Measurements from ENCODE around the gene CCDC43. TPM values are rescaled to one million over a fixed set of nuclear protein-coding genes. Genes with fewer than 3 reads are reported as not detected.
A peak's percentile ranks its signal among the peaks of the same experiment; 100 is the strongest.

Gene CCDC43
- 31.3 and 46.5 TPM in 2 replicates for total RNA-seq (ENCODE audit: low replicate concordance)

- no peaks in the 10 kb centered on the region for H3K36me3 Mint-ChIP-seq
- Histone ChIP-seq H3K36me3 (no peaks in the 10 kb centered on the region), H3K27me3 (no peaks in the 10 kb centered on the region), H2AFZ (replicated peaks) (peak within 1 kb of the TSS; percentile 84), H3K4me2 (peak within 1 kb of the TSS; percentile 96), H3K79me2 (ENCODE audit: low read depth) (peaks cover 36% of the 10 kb centered on the region), H3F3A (ENCODE audit: low read depth) (peaks cover 18% of the 10 kb centered on the region), H3K4me3 (peak within 1 kb of the TSS; percentile 95), H3K9ac (peak within 1 kb of the TSS; percentile 96), H3K9me3 (ENCODE audit: low read depth) (no peaks in the 10 kb centered on the region), H3K27ac (peak within 1 kb of the TSS; percentile 70), H4K20me1 (ENCODE audit: low read depth) (peaks cover 3% of the 10 kb centered on the region), H3K4me1 (peaks cover 6% of the 10 kb centered on the region)
- no peaks in the 10 kb centered on the region for H3K9me3 Mint-ChIP-seq
- TF ChIP-seq CTCF (IDR thresholded peaks at IDR 0.05) (no peak), EZH2phosphoT487 (IDR thresholded peaks at IDR 0.05) (no peak), EZH2 (IDR thresholded peaks at IDR 0.05) (no peak)
- H3K4me1 Mint-ChIP-seq, result peaks cover 12% of the 10 kb centered on the region
- peak; percentile 97 for DNase-seq (ENCODE audit: low spot score)
- peak within 1 kb of the TSS; percentile 93 for H3K27ac Mint-ChIP-seq
- H3K27me3 Mint-ChIP-seq (ENCODE audit: insufficient read depth, low read depth), result no peaks in the 10 kb centered on the region
- peak within 1 kb of the TSS; percentile 98 for H3K4me3 Mint-ChIP-seq
These were observed at the start of gene CCDC43 for GRCh38 chr17:44689477-44690217. TSS of gene CCDC43 (minus strand) at chr17:44689776. CDS start at chr17:44689753, 23 bp downstream.

GRCh38 chr17:44738214-44738906 is 48.8 kb upstream of the CCDC43 start:
- no peaks in the 10 kb centered on the region for H3K27me3 ChIP-seq
- H3K4me1 ChIP-seq, result no peaks in the 10 kb centered on the region
- Mint-ChIP-seq H3K27me3 (ENCODE audit: insufficient read depth, low read depth) (peaks cover 2% of the 10 kb centered on the region), H3K36me3 (peaks cover 18% of the 10 kb centered on the region), H3K27ac (no peak overlapping the region), H3K4me3 (no peak overlapping the region), H3K4me1 (no peaks in the 10 kb centered on the region), H3K9me3 (no peaks in the 10 kb centered on the region)
- DNase-seq (ENCODE audit: low spot score), result no peak
- peaks cover 4% of the 10 kb centered on the region for H3F3A ChIP-seq (ENCODE audit: low read depth)
- no peak overlapping the region for H3K4me2 ChIP-seq
- TF ChIP-seq EZH2phosphoT487 (IDR thresholded peaks at IDR 0.05) (no peak), CTCF (IDR thresholded peaks at IDR 0.05) (no peak)
- H2AFZ ChIP-seq (replicated peaks), result no peak overlapping the region
- no peaks in the 10 kb centered on the region for H3K9me3 ChIP-seq (ENCODE audit: low read depth)
- no peaks in the 10 kb centered on the region for H4K20me1 ChIP-seq (ENCODE audit: low read depth)
- no peaks in the 10 kb centered on the region for H3K79me2 ChIP-seq (ENCODE audit: low read depth)
- no peak overlapping the region for H3K27ac ChIP-seq
- no peak overlapping the region for H3K4me3 ChIP-seq
- no peak overlapping the region for H3K9ac ChIP-seq
- H3K36me3 ChIP-seq, result no peaks in the 10 kb centered on the region

GRCh38 chr17:44736551-44737240 is 47.1 kb upstream of the CCDC43 start:
- H3K4me3 ChIP-seq, result no peak overlapping the region
- H3K36me3 ChIP-seq, result no peaks in the 10 kb centered on the region
- peaks cover 7% of the 10 kb centered on the region for H3F3A ChIP-seq (ENCODE audit: low read depth)

More at GRCh38 chr17:44736551-44737240, 47.1 kb upstream of the CCDC43 start:
- H2AFZ ChIP-seq (replicated peaks), result no peak overlapping the region
- no peak overlapping the region for H3K4me2 ChIP-seq
- no peaks in the 10 kb centered on the region for H3K27me3 ChIP-seq
- Mint-ChIP-seq H3K27me3 (ENCODE audit: insufficient read depth, low read depth) (peaks cover 2% of the 10 kb centered on the region), H3K36me3 (peaks cover 14% of the 10 kb centered on the region), H3K27ac (no peak overlapping the region), H3K9me3 (no peaks in the 10 kb centered on the region), H3K4me3 (no peak overlapping the region), H3K4me1 (no peaks in the 10 kb centered on the region)
- no peaks in the 10 kb centered on the region for H3K9me3 ChIP-seq (ENCODE audit: low read depth)
- no peaks in the 10 kb centered on the region for H3K4me1 ChIP-seq
- H4K20me1 ChIP-seq (ENCODE audit: low read depth), result no peaks in the 10 kb centered on the region
- DNase-seq (ENCODE audit: low spot score), result no peak
- H3K27ac ChIP-seq, result no peak overlapping the region
- TF ChIP-seq EZH2phosphoT487 (IDR thresholded peaks at IDR 0.05) (no peak), EZH2 (IDR thresholded peaks at IDR 0.05) (no peak), CTCF (IDR thresholded peaks at IDR 0.05) (no peak)
- H3K9ac ChIP-seq, result no peak overlapping the region
- no peaks in the 10 kb centered on the region for H3K79me2 ChIP-seq (ENCODE audit: low read depth)
